ENCODE data around the gene CBFA2T3. TPM values are rescaled to one million over a fixed set of nuclear protein-coding genes. Genes with fewer than 3 reads are reported as not detected.

The CBFA2T3 gene
- total and polyA plus RNA-seq, 2 of the 8 experiments (the other 6 are each of a cell fraction or from before 2014, with no cell fraction given): 0.51 to 1.3 TPM

DNA sequence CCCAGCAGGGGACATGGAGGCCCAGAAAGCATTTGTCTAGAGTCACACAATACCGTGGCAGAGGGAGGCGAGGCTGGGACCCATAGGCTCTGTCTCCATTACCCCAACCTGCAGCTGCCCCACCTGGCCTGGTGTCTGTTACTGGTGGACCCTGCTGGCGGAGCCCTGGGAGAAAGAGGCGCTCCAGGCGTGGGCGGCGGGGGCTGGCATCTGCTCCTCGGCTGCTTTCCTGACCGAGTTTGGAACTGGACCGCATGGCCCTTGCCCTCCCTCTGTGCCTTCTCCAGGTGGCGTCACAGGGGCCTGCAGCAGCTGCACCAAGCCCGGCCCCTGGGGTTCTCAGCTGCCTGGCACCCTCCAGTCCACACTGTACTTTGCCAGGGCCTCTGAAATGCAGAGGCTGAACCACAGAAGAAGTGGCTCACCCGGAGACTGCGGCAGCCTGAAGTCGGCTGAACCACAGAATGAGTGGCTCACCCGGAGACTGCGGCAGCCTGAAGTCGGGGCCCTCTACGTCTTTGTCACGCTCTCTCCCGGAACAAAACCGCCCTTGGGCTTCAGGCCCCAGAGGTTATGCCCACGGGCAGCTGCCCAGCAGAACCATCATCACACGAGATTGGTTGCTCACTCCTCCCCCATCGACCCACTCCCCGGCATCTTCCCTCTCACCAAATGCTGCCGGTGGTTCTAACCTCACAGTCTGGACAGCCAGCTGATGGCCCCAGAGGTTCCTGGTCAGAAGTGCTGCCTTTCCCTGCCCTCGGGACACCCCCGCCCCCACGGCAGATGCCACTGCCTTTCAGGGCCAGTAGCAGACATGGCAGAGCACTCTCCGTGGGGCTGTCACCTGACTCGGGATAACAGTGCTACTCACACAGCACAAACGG lies 20.2 kb downstream of the CBFA2T3 start:
- no peak overlapping the region for H3K18ac ChIP-seq (ENCODE audit: extremely low read depth, low read length)
- DNase-seq (ENCODE audit: low read depth in 1 of 2, low spot score in 2 of 2) (no peak), FAIRE-seq (no peak)
- POLR2A ChIA-PET (ENCODE audit: partially characterized antibody): no interaction called here
- no peak overlapping the region for H2BK5ac ChIP-seq (ENCODE audit: low read depth, low read length)
- no peak overlapping the region for H4K5ac ChIP-seq (ENCODE audit: insufficient read length, low read depth, low read length)
- no peak for TF ChIP-seq KDM1A (IDR thresholded peaks at IDR 0.05; ENCODE audit: borderline replicate concordance, low read length)
- TF ChIP-seq ZNF274 (IDR thresholded peaks at IDR 0.05; ENCODE audit: borderline replicate concordance, extremely low read depth, low read length): no peak
- no peak for TF ChIP-seq TBP (IDR thresholded peaks at IDR 0.05; ENCODE audit: low read depth, low read length)
- no peak for TF ChIP-seq NANOG (IDR thresholded peaks at IDR 0.05; ENCODE audit: insufficient read depth, low read depth, low read length, poor library complexity, severe bottlenecking)
- TF ChIP-seq KDM5A (IDR thresholded peaks at IDR 0.05; ENCODE audit: low read length): no peak
- TF ChIP-seq ASH2L (IDR thresholded peaks at IDR 0.05; ENCODE audit: low read length): no peak
- no peak for TF ChIP-seq KDM4A (IDR thresholded peaks at IDR 0.05; ENCODE audit: low read depth, low read length, severe bottlenecking)
- TF ChIP-seq RNF2 (IDR thresholded peaks at IDR 0.05; ENCODE audit: borderline replicate concordance, low read depth, low read length, missing control alignments, poor library complexity, severe bottlenecking): no peak
- TF ChIP-seq POLR2A (IDR thresholded peaks at IDR 0.05; ENCODE audit: control extremely low read depth in 1 of 2, low read depth in 2 of 2, low read length in 2 of 2): no peak
- H3K36me3 ChIP-seq (ENCODE audit: control insufficient read depth in 2 of 4, insufficient read depth in 4 of 4, low read length in 3 of 4): no peaks in the 10 kb centered on the region
- H3K79me1 ChIP-seq (ENCODE audit: low read depth, low read length): no peaks in the 10 kb centered on the region
- no peak overlapping the region for H3K4me2 ChIP-seq (ENCODE audit: insufficient read depth in 1 of 2, low read depth in 2 of 2, low read length in 2 of 2)
- no peak overlapping the region for H3K4me3 ChIP-seq (ENCODE audit: extremely low read depth in 1 of 4, insufficient read depth in 2 of 4, low read depth in 3 of 4, low read length in 4 of 4)
- peaks cover 0 to 2% of the 10 kb centered on the region in 2 experiments for H4K20me1 ChIP-seq (replicated peaks in 1 of 2; ENCODE audit: control insufficient read depth in 1 of 2, insufficient read depth in 2 of 2, low read length in 2 of 2)
- peak overlapping the region; percentile 74 for H4K8ac ChIP-seq (ENCODE audit: extremely low read depth, insufficient read depth, low read length)
- H3K4ac ChIP-seq (replicated peaks; ENCODE audit: insufficient read length, low read depth, low read length): no peak overlapping the region
- CTCF ChIA-PET (ENCODE audit: partially characterized antibody): no interaction called here
- H3K9ac ChIP-seq (replicated peaks in 1 of 4; ENCODE audit: extremely low read depth in 1 of 4, low read depth in 3 of 4, low read length in 3 of 4): no peak overlapping the region
- H3K27me3 ChIP-seq (replicated peaks in 1 of 4; ENCODE audit: control insufficient read depth in 3 of 4, extremely low read depth in 1 of 4, insufficient read depth in 3 of 4, low read length in 3 of 4): no peaks in the 10 kb centered on the region
- no peak overlapping the region for H3K56ac ChIP-seq (replicated peaks; ENCODE audit: insufficient read length, low read depth, low read length)
- H2BK12ac ChIP-seq (ENCODE audit: low read depth, low read length): no peak overlapping the region
- no peaks in the 10 kb centered on the region for H3K79me2 ChIP-seq (ENCODE audit: control insufficient read depth in 1 of 2, insufficient read depth in 2 of 2, low read length in 2 of 2)
- H2BK15ac ChIP-seq (ENCODE audit: low read length): no peak overlapping the region
- 86% methylated on average over 27 of the region's 33 CpGs; no CpG with 5 or more reads in 1 of the 2 experiments for WGBS, 2 experiments (ENCODE audit: extremely low coverage in 1 of 2, insufficient coverage in 1 of 2, insufficient read length in 1 of 2, insufficient replicate concordance in 2 of 2, low coverage in 1 of 2, low lambda C conversion rate in 2 of 2, missing lambda C conversion rate in 1 of 2)
- no peak overlapping the region for H3K14ac ChIP-seq (ENCODE audit: insufficient read length)
- H3K9me3 ChIP-seq (ENCODE audit: insufficient read depth in 2 of 2, low read depth in 1 of 2, low read length in 1 of 2): no peaks in the 10 kb centered on the region
- no peak overlapping the region for H2AK5ac ChIP-seq (ENCODE audit: low read depth, low read length)
- H2BK20ac ChIP-seq (ENCODE audit: low read length): no peak overlapping the region
- no peak overlapping the region for H3K23ac ChIP-seq (ENCODE audit: insufficient read length)
- no peak overlapping the region for H3K27ac ChIP-seq (ENCODE audit: low read depth, low read length)
- H3K4me1 ChIP-seq (replicated peaks in 1 of 4; ENCODE audit: control insufficient read depth in 3 of 4, insufficient read depth in 4 of 4, low read length in 3 of 4): no peaks in the 10 kb centered on the region
- H2BK120ac ChIP-seq (replicated peaks; ENCODE audit: low read depth, low read length): no peak overlapping the region
- no peak overlapping the region for H2AFZ ChIP-seq (ENCODE audit: low read length)
- no peaks in the 10 kb centered on the region for H3K23me2 ChIP-seq (ENCODE audit: low read depth, low read length)
- H4K91ac ChIP-seq (replicated peaks; ENCODE audit: insufficient read length, low read length): no peak overlapping the region
